HG03280 (cell line): ENCODE results near the gene MIEF1.

Experiments
- ATAC-seq: cut with Tn5 transposase; IDR thresholded peaks from one replicate; pipeline ENCODE4 v1.9.1; 2021; ENCODE audit warnings: mild to moderate bottlenecking, moderate library complexity; ENCODE audit not compliant: unreplicated experiment

MIEF1 gene

DNA sequence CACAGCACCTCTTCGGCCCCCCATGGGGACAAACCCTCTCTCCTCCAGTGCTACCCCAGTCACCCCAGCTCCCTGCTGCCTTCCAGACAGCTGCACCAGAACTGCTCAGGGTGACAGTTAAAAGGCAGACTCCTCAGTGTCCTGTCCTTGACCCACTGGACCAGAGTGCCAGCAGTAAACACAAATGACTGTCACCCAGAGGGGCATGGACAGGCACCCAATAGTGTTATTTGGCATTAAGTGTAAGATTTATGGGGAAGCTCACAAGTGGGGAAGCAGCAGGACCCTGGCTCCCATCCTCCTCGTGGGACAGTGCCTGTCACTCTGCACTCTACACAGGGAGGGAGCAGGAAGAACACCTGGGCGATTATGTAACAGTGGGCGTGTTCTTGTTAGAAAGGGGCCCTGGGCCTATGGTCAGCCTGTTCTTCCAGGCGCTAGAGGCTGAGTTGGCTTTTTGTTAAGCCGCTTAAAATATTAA, 25.4 kb downstream of the MIEF1 start:
- ATAC-seq, result no peak

GRCh38 chr22:39528080-39528661, 26.1 kb downstream of the MIEF1 start:
- no peak for ATAC-seq

GRCh38 chr22:39528681-39529486, 26.8 kb downstream of the MIEF1 start:
- peak; percentile 33 for ATAC-seq

GRCh38 chr22:39529487-39529851, 27.4 kb downstream of the MIEF1 start:
- no peak for ATAC-seq

GRCh38 chr22:39530116-39530515, 28.0 kb downstream of the MIEF1 start:
- no peak for ATAC-seq

DNA sequence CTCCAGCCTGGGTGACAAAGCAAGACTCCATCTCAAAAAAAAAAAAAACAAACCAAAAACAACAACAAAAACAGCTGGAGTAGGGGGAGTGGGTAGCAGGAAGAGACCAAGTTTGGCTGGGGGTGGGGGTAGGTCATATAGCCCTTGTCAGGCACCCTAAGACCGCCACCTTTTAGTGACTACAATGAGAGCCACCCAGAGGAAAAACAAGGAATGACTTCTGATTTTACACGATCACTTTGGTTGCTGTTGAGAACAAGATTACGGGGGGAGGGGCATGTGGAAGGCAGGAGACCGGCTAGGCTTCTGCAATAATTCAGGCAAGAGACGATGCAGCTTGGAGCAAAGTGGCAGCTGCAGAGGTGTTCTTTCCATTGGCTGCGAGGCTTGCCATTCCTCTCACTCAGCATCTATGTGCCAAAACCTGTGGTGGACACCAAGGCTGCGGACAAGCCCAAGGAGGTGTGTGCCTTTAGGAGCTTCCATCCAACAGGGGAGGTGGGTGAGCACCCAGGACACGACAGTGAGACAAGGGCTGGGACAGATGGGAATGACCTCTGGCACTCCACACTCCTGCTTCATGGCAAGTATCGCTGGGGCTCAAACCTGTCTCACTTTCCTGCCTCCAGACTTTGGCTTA, 28.7 kb downstream of the MIEF1 start:
- ATAC-seq, result no peak

DNA sequence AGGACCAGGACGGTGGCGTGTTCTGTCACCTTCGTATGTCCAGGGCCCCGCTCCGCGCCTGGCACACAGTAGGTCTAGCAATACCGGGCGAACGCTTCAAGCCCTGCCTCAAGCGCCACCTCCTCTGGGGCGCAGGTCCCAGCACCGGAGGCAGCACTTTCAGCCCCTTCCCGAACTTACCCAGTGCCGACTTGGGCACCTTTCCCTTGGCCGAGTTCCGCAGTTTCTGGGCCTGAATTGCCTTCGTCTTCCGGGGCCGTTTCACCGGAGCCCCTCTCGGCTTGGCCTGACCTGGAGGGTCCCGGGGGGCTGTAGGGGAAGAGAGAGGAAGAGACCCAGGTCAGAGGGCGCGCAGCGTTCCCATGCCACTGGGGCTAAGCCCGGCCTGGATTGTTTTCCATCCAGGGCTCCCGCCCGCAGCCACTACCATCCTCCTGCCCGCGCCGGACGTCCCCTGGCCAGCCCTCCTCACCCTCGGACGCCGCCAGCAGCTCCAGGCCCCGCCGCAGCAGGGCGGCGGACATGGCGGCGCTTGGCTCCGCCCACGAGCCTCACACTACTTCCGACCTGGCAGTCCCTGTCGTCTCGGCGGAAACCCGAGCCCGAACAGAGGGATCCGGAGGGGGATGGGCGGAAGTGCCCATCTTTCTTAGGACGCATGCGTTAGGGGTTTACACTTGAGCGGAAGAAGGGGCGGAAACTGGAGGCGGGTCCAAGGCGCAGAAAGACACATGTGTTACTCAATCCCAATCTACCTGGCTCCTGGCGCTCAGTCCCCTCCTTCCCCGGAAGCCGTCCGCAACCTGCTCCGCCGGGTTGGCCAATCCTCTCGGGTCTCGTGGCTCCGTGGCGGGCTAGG, 30.4 kb downstream of the MIEF1 start, which contains the start of gene RPS19BP1:
TSS of gene RPS19BP1 (minus strand) at position 534 of the 859 bp plus-strand sequence. CDS start at position 524, 10 bp downstream.
- peak; percentile 74 for ATAC-seq

GRCh38 chr22:39534092-39534506, 32.0 kb downstream of the MIEF1 start:
- no peak for ATAC-seq

DNA sequence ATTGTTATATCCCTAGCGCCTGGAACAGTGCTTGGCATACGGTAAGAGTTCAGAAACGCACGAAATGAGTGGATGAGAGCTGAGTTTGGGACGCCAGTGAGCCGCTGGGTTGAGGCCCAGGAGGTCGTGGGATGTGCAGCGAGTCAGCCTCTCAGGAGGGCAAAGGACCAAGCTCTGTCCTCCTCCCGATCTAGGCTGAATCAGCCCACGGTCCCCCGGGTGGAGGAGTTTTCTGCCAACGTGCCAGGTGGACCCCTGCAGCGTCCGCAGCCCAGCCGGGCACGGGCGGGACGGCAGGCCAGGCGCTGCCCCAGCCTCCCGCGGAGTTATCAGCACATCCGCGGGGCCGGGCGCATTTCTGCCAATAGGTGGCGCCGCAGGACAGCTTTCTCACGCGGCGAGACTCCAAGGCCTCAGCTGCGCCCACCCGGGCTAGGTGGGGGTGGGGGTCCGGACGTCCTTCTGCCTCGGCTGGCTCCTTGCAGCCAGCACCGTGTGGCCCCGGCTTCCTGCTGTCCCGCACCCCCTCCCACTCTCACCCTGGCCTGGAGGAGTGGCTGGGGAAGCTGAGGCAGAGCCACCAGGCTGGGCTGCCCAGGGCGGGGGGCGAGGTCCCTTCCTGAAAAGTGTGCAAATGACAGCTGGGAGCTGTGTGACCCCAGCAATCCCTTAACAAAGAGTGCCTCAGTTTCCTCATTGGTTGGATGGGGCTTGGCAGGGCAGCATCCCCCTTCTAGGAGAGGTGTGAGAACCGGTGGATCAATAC, 32.7 kb downstream of the MIEF1 start:
- ATAC-seq, result no peak

DNA sequence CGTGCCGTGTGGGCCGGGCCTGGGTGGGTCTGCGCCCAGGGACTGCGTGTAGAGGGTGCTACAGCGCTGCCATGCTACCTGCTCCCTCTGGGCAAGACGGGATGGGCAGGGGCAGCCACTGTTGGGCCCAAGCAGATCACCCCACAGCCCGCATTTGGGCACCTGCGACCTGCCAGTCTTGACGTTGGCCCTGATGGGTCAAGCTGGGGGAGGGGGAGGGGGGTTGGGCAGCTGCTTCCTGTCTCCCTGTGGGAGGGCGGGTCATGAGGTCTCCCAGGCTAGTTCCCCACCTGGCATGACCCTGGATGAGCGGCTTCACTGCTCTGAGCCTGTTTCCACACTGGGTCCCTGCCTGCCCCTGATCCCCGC, 33.3 kb downstream of the MIEF1 start:
- ATAC-seq, result no peak

DNA sequence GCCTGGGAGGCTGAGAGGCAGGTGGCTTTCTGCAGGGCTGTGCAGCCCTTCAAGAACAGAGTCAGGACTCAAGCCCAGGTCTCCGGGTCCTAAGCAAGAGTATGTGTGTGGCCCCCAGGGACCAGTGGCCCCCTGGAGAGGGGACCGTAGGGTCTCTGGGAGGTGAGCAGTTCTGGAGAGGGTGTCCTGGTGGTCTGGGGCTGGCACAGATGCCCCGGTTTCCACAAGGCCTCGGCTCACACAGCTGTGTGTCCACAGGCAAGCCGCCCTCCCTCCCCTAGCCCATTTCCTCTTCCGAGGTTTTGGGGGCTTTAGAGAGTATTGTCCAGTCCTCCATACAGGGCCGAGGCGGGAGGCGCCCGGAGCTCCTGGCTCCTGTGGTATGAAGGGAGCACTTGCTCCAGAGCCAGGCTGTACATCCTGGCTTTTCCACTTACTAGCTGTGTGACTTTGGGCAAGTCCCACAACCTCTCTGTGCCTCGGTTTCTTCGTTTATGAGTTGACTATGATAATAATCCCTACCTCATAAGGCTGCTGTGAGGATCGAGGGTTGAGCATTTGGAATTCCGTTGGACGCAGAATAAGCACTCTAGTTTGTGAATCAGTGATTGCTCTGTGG, 33.9 kb downstream of the MIEF1 start:
- no peak for ATAC-seq

GRCh38 chr22:39536711-39537110, 34.6 kb downstream of the MIEF1 start:
- no peak for ATAC-seq

- no peak for ATAC-seq
Measured at GRCh38 chr22:39537975-39538374, 35.9 kb downstream of the MIEF1 start.

GRCh38 chr22:39543095-39543494, 41.0 kb downstream of the MIEF1 start:
- no peak for ATAC-seq

GRCh38 chr22:39545386-39546365, 43.6 kb downstream of the MIEF1 start:
- ATAC-seq, result no peak

GRCh38 chr22:39546889-39547586, 44.9 kb downstream of the MIEF1 start:
- no peak for ATAC-seq

- ATAC-seq, result no peak
Measured at GRCh38 chr22:39547587-39547947, 45.5 kb downstream of the MIEF1 start.

DNA sequence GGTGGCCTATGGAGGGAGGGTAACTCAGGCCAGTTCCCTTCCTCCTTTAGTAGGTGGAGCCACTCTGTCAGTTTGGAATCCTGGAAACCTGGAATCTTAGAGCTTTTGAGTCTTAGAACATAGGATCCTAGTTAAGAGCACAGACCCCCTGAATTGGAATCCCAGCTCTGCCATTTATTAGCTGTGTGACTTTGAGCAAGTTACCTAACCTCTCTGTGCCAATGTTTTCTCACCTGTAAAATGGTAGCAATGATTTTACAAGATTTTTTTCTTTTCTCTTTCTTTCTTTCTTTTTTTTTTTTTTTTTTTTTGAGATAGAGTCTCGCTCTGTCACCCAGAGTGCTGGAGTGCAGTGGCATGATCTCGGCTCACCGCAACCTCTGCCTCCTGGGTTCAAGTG, 51.3 kb downstream of the MIEF1 start:
- no peak for ATAC-seq
